Liver (tissue), 9 donors: ENCODE measurements around the gene MFSD11. TPM values are rescaled to one million over a fixed set of nuclear protein-coding genes. Genes with fewer than 3 reads are reported as not detected.

Experiments
- DNase-seq: peaks from one replicate; pipeline ENCODE4 v3.0.0-alpha.2; 2017; ENCODE audit warnings: low spot score
- H3K27ac ChIP-seq, 2 donors: one replicate each; pipeline ENCODE4 v1.7.0; 2013; ENCODE audit warnings: inconsistent platforms in 2 of 2, low read length in 2 of 2, control low read depth in 1 of 2, low read depth in 1 of 2, mild to moderate bottlenecking in 1 of 2
- H3K27me3 ChIP-seq, 4 donors: one replicate each; pipeline versions ENCODE4 v1.6.1 to v1.7.0; 2013; ENCODE audit warnings: low read length in 3 of 4, inconsistent platforms in 1 of 4, mild to moderate bottlenecking in 1 of 4, moderate library complexity in 1 of 4; ENCODE audit not compliant: control insufficient read depth in 4 of 4, insufficient read depth in 4 of 4
- H3K36me3 ChIP-seq, 4 donors: one replicate each; pipeline versions ENCODE4 v1.6.1 to v1.7.0; 2013; ENCODE audit warnings: low read length in 3 of 4, mild to moderate bottlenecking in 3 of 4, low read depth in 1 of 4, moderate library complexity in 1 of 4; ENCODE audit not compliant: control insufficient read depth in 4 of 4, insufficient read depth in 3 of 4
- H3K4me1 ChIP-seq, 4 donors: one replicate each; pipeline versions ENCODE4 v1.6.1 to v1.7.0; 2013; ENCODE audit warnings: low read length in 3 of 4, mild to moderate bottlenecking in 3 of 4, moderate library complexity in 1 of 4; ENCODE audit not compliant: control insufficient read depth in 4 of 4, insufficient read depth in 4 of 4
- H3K4me3 ChIP-seq, 3 donors: one replicate each; pipeline versions ENCODE4 v1.6.1 to v1.7.0; 2013; ENCODE audit warnings: low read length in 3 of 3, control low read depth in 1 of 3, low read depth in 1 of 3, mild to moderate bottlenecking in 1 of 3
- H3K9ac ChIP-seq, 2 donors: one replicate each; pipeline ENCODE4 v1.7.0; 2013; ENCODE audit warnings: low read length in 2 of 2, mild to moderate bottlenecking in 2 of 2, moderate library complexity in 2 of 2, control low read depth in 1 of 2, low read depth in 1 of 2
- H3K9me3 ChIP-seq, 4 donors: one replicate each; pipeline versions ENCODE4 v1.6.1 to v1.7.0; 2013; ENCODE audit warnings: low read length in 3 of 4; ENCODE audit not compliant: control insufficient read depth in 4 of 4
- ATF3 ChIP-seq: IDR thresholded peaks from 2 replicates; pipeline ENCODE4 v1.6.1; 2016; ENCODE audit warnings: antibody characterized with exemption
- CTCF ChIP-seq: fragments of 150-350 bp; IDR thresholded peaks from 2 replicates; pipeline ENCODE4 v1.5.1; 2017; ENCODE audit warnings: improper control_type of control experiment, low read depth, low read length; ENCODE audit not compliant: missing input control
- EGR1 ChIP-seq, 2 donors: IDR thresholded peaks; 2 replicates each; pipeline ENCODE4 v1.6.1; 2016 to 2018; ENCODE audit warnings: antibody characterized with exemption in 2 of 2, low read depth in 2 of 2
- FOXA2 ChIP-seq: IDR thresholded peaks from 2 replicates; pipeline ENCODE4 v1.6.1; 2016; ENCODE audit warnings: antibody characterized with exemption
- GABPA ChIP-seq, 2 donors: IDR thresholded peaks in 1 of 2; conservative IDR thresholded peaks in 1 of 2; 2 replicates each; pipeline ENCODE4 v1.6.1; 2016; ENCODE audit warnings: antibody characterized with exemption in 2 of 2, mild to moderate bottlenecking in 1 of 2, moderate library complexity in 1 of 2
- HNF4A ChIP-seq, 2 donors: conservative IDR thresholded peaks; 2 replicates each; pipeline ENCODE4 v1.6.1; 2016; ENCODE audit warnings: antibody characterized with exemption in 2 of 2, mild to moderate bottlenecking in 2 of 2
- JUND ChIP-seq, 2 donors: IDR thresholded peaks; 2 replicates each; pipeline ENCODE4 v1.6.1; 2016; ENCODE audit warnings: antibody characterized with exemption in 2 of 2
- MAX ChIP-seq: IDR thresholded peaks from 2 replicates; pipeline ENCODE4 v1.6.1; 2016; ENCODE audit warnings: antibody characterized with exemption
- NR2F2 ChIP-seq: IDR thresholded peaks from 2 replicates; pipeline ENCODE4 v1.6.1; 2016; ENCODE audit warnings: antibody characterized with exemption
- RAD21 ChIP-seq, 2 donors: IDR thresholded peaks; 2 replicates each; pipeline ENCODE4 v1.6.1; 2016; ENCODE audit warnings: antibody characterized with exemption in 2 of 2, mild to moderate bottlenecking in 2 of 2
- REST ChIP-seq: IDR thresholded peaks from 2 replicates; pipeline ENCODE4 v1.6.1; 2016; ENCODE audit warnings: antibody characterized with exemption, mild to moderate bottlenecking
- RXRA ChIP-seq, 2 donors: IDR thresholded peaks; 2 replicates each; pipeline ENCODE4 v1.6.1; 2017 to 2018; ENCODE audit warnings: antibody characterized with exemption in 2 of 2, mild to moderate bottlenecking in 1 of 2
- SP1 ChIP-seq: IDR thresholded peaks from 2 replicates; pipeline ENCODE4 v1.6.1; 2018; ENCODE audit warnings: antibody characterized with exemption, mild to moderate bottlenecking
- TAF1 ChIP-seq: conservative IDR thresholded peaks from 2 replicates; pipeline ENCODE4 v1.6.1; 2016; ENCODE audit warnings: antibody characterized with exemption, mild to moderate bottlenecking
- YY1 ChIP-seq: IDR thresholded peaks from 2 replicates; pipeline ENCODE4 v1.6.1; 2016; ENCODE audit warnings: antibody characterized with exemption, mild to moderate bottlenecking
- ZBTB33 ChIP-seq: IDR thresholded peaks from 2 replicates; pipeline ENCODE4 v1.6.1; 2016; ENCODE audit warnings: antibody characterized with exemption
- WGBS: extraction: QIAGEN DNeasy Blood & Tissue Kit; methylation state at CpG from one replicate; pipeline ENCODE4 v1.1.7; 2013; 5-methylcytosine and 5-hydroxymethylcytosine counted together
- polyA plus RNA-seq, 2 donors: library from polyadenylated mRNA; stranded (reverse) in 1 of 2; unstranded in 1 of 2; fragments of 200-250 nt in 1 of 2; fragments of >200 nt in 1 of 2; fragmentation: Nextera tagmentation in 1 of 2; extraction: Ambion mirVana in 1 of 2; gene quantifications; one replicate each; pipeline versions ENCODE4 v1.2.1 to v1.2.3, GENCODE V29; 2013 to 2015
- total RNA-seq, 2 donors: library from RNA; depleted of rRNA; stranded (reverse); fragments of >200 nt; gene quantifications; one replicate each; pipeline ENCODE4 v1.2.3, GENCODE V29; 2014
- donor health status: healthy.
- donor health status: healthy.
- donor health status: healthy.
- donor health status: healthy.
- donor health status: healthy.

Gene MFSD11
- 10 to 100 TPM; 24.6 to 26.9 TPM for total RNA-seq
- 10 to 100 TPM in 1 of 2 donors, 1 to 10 TPM in 1; 8.6 to 10.3 TPM for polyA plus RNA-seq

GRCh38 chr17:76737676-76738467 lies at the start of gene MFSD11:
Gene MFSD11, plus strand, starts transcription at chr17:76738119. Its CDS starts 234 bp downstream, at chr17:76738353.
- H3K9ac ChIP-seq = peak within 1 kb of the TSS; percentile 83 to 99
- peak within 1 kb of the TSS; percentile 96 to 100 (median 99) for H3K4me3 ChIP-seq
- peak within 1 kb of the TSS; percentile 93 to 99 for H3K27ac ChIP-seq
- peaks cover 7 to 26% (median 18%) of the 10 kb centered on the region in 4 donors for H3K36me3 ChIP-seq
- under 1% methylated on average over 57 of the region's 57 CpGs for WGBS
- H3K9me3 ChIP-seq = no peaks in the 10 kb centered on the region
- H3K4me1 ChIP-seq = peaks cover 1 to 46% (median 41%) of the 10 kb centered on the region in 4 donors
- DNase-seq = peak; percentile 91
- H3K27me3 ChIP-seq = no peaks in the 10 kb centered on the region
- TF ChIP-seq SP1 = peak; percentile 39
- TF ChIP-seq GABPA (IDR thresholded peaks at IDR 0.05 in 1 of 2, conservative IDR thresholded peaks at IDR 0.05 in 1 of 2) = peak in 1 of 2 donors; percentile 51
- no peak for TF ChIP-seq CTCF
- no peak for TF ChIP-seq ZBTB33
- peak in 1 of 2 donors; percentile 7 for TF ChIP-seq EGR1 (IDR thresholded peaks at IDR 0.05; ENCODE audit: low read depth in 2 of 2)
- peak in 1 of 2 donors; percentile 28 for TF ChIP-seq RXRA (IDR thresholded peaks at IDR 0.05)
- no peak for TF ChIP-seq ATF3
- no peak for TF ChIP-seq REST
- no peak for TF ChIP-seq JUND (IDR thresholded peaks at IDR 0.05)
- TF ChIP-seq NR2F2 = peak; percentile 5

GRCh38 chr17:76688165-76688622 lies 49.7 kb upstream of the MFSD11 start:
- no peak for DNase-seq
- H3K9me3 ChIP-seq = no peaks in the 10 kb centered on the region
- peak overlapping the region; percentile 42 to 64 for H3K27ac ChIP-seq
- H3K4me1 ChIP-seq = no peaks in the 10 kb centered on the region
- H3K27me3 ChIP-seq = no peaks in the 10 kb centered on the region
- no peak overlapping the region for H3K4me3 ChIP-seq
- no peak overlapping the region for H3K9ac ChIP-seq
- 77% methylated on average over 11 of the region's 11 CpGs for WGBS
- H3K36me3 ChIP-seq = no peaks in the 10 kb centered on the region
- TF ChIP-seq CTCF = no peak
- no peak for TF ChIP-seq NR2F2
- no peak for TF ChIP-seq TAF1
- TF ChIP-seq GABPA (IDR thresholded peaks at IDR 0.05 in 1 of 2, conservative IDR thresholded peaks at IDR 0.05 in 1 of 2) = no peak
- TF ChIP-seq HNF4A (conservative IDR thresholded peaks at IDR 0.05) = no peak
- no peak for TF ChIP-seq ATF3
- TF ChIP-seq YY1 = no peak
- TF ChIP-seq ZBTB33 = no peak
- TF ChIP-seq RAD21 (IDR thresholded peaks at IDR 0.05) = no peak
- TF ChIP-seq EGR1 (IDR thresholded peaks at IDR 0.05; ENCODE audit: low read depth in 2 of 2) = no peak
- TF ChIP-seq RXRA (IDR thresholded peaks at IDR 0.05) = no peak
- no peak for TF ChIP-seq MAX
- no peak for TF ChIP-seq FOXA2
